Neutrophil (primary cell): ENCODE measurements around the gene HSD17B12.

Experiments
- H3K27ac ChIP-seq: fragments of 200-600 bp; sonication (generic); 2 replicates; pipeline ENCODE4 v1.5.1; 2016; ENCODE audit warnings: mild to moderate bottlenecking, moderate library complexity
- H3K27me3 ChIP-seq: fragments of 200-600 bp; sonication (generic); 2 replicates; pipeline ENCODE4 v1.6.0; 2016; ENCODE audit warnings: mild to moderate bottlenecking
- H3K36me3 ChIP-seq: fragments of 200-600 bp; sonication (generic); 2 replicates; pipeline ENCODE4 v1.5.1; 2017
- H3K4me1 ChIP-seq, 2 experiments: fragments of 200-600 bp in 1 of 2; sonication (generic) in 1 of 2; 1 replicate in 1 of 2; 2 replicates in 1 of 2; pipeline versions ENCODE4 v1.5.1 to v1.6.1; 2013 to 2016; ENCODE audit warnings: low read depth in 1 of 2, low read length in 1 of 2, mild to moderate bottlenecking in 1 of 2, moderate library complexity in 1 of 2; ENCODE audit not compliant: control insufficient read depth in 1 of 2, insufficient read depth in 1 of 2
- H3K4me3 ChIP-seq, 2 experiments: fragments of 200-600 bp in 1 of 2; sonication (generic) in 1 of 2; 1 replicate in 1 of 2; 2 replicates in 1 of 2; pipeline ENCODE4 v1.5.1; 2013 to 2016; ENCODE audit warnings: low read depth in 1 of 2, low read length in 1 of 2, mild to moderate bottlenecking in 1 of 2, moderate library complexity in 1 of 2
- H3K9me3 ChIP-seq: fragments of 200-600 bp; sonication (generic); 2 replicates; pipeline ENCODE4 v1.5.1; 2016
- TF ChIP-seq, protein P1 (sequence below): fragments of 200-600 bp; sonication (generic); IDR thresholded peaks from 2 replicates; pipeline ENCODE4 v1.5.1; 2016; ENCODE audit warnings: antibody characterized with exemption

Gene HSD17B12

GRCh38 chr11:43830928-43831440, 150.4 kb downstream of the HSD17B12 start:
- Histone ChIP-seq H3K36me3 (peaks cover 11% of the 10 kb centered on the region), H3K27me3 (no peaks in the 10 kb centered on the region), H3K9me3 (no peaks in the 10 kb centered on the region), H3K27ac (no peak overlapping the region), H3K4me1 (peaks cover 12 to 16% of the 10 kb centered on the region in 2 experiments), H3K4me3 (no peak overlapping the region)
- TF ChIP-seq, protein P1, sequence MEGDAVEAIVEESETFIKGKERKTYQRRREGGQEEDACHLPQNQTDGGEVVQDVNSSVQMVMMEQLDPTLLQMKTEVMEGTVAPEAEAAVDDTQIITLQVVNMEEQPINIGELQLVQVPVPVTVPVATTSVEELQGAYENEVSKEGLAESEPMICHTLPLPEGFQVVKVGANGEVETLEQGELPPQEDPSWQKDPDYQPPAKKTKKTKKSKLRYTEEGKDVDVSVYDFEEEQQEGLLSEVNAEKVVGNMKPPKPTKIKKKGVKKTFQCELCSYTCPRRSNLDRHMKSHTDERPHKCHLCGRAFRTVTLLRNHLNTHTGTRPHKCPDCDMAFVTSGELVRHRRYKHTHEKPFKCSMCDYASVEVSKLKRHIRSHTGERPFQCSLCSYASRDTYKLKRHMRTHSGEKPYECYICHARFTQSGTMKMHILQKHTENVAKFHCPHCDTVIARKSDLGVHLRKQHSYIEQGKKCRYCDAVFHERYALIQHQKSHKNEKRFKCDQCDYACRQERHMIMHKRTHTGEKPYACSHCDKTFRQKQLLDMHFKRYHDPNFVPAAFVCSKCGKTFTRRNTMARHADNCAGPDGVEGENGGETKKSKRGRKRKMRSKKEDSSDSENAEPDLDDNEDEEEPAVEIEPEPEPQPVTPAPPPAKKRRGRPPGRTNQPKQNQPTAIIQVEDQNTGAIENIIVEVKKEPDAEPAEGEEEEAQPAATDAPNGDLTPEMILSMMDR = no peak

- Histone ChIP-seq H3K27me3 (no peaks in the 10 kb centered on the region), H3K4me3 (no peak overlapping the region), H3K27ac (no peak overlapping the region), H3K9me3 (no peaks in the 10 kb centered on the region), H3K36me3 (peaks cover 11% of the 10 kb centered on the region), H3K4me1 (peaks cover 12 to 16% of the 10 kb centered on the region in 2 experiments)
- TF ChIP-seq, protein P1 = no peak
These were observed 152.0 kb downstream of the HSD17B12 start for GRCh38 chr11:43832536-43832935.

DNA sequence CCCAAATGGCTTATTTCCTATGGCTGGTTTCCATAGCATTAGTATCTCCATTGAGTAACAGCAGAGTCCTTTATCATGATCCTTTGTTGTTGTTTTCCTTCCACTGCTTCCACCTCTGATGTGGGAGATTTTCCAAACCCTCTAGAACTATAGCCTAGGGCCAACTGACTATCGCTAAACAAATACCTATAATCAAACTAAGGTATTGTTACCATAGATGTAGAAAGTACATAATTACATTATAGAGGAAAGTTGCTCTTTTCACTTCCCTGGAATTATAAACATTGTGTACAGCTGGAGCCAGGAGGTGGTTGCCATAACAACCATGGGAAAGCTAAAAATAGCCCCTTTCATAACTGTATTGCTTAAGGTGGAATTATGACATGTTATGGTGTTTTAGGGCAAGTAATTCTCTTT, 153.1 kb downstream of the HSD17B12 start:
- no peaks in the 10 kb centered on the region for H3K27me3 ChIP-seq
- H3K36me3 ChIP-seq = peaks cover 18% of the 10 kb centered on the region
- no peak overlapping the region for H3K4me3 ChIP-seq
- H3K27ac ChIP-seq = peak overlapping the region; percentile 39
- TF ChIP-seq, protein P1 = no peak
- H3K9me3 ChIP-seq = no peaks in the 10 kb centered on the region
- peaks cover 12 to 16% of the 10 kb centered on the region in 2 experiments for H3K4me1 ChIP-seq

- Histone ChIP-seq H3K9me3 (no peaks in the 10 kb centered on the region), H3K4me3 (no peak overlapping the region), H3K27me3 (no peaks in the 10 kb centered on the region), H3K36me3 (peaks cover 24% of the 10 kb centered on the region), H3K4me1 (peaks cover 12 to 16% of the 10 kb centered on the region in 2 experiments), H3K27ac (peak overlapping the region; percentile 16)
- TF ChIP-seq, protein P1 = no peak
These were observed 153.7 kb downstream of the HSD17B12 start for GRCh38 chr11:43834286-43834685.

DNA sequence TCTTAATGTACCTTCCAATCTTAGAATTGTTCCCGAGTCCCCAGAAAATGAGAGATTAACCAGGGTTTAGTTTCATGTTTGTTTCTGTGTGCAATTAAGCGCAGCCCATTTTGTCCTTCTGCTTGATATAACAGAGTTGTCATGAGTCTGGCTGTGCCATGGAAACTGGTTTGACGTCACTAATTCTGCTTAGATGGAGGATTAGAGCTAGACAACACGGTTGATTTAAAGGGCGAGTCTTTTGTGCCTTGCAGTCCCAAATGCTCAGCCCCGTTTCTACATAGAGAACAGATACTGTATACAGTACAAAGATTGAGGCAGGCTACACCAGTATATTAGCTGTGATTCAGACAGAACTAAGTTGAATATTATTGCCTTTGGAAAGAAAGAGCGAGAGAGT, 154.6 kb downstream of the HSD17B12 start:
- no peak overlapping the region for H3K4me3 ChIP-seq
- no peak overlapping the region for H3K27ac ChIP-seq
- peaks cover 12 to 16% of the 10 kb centered on the region in 2 experiments for H3K4me1 ChIP-seq
- H3K36me3 ChIP-seq = peaks cover 32% of the 10 kb centered on the region
- no peaks in the 10 kb centered on the region for H3K27me3 ChIP-seq
- TF ChIP-seq, protein P1 = no peak
- H3K9me3 ChIP-seq = no peaks in the 10 kb centered on the region

GRCh38 chr11:43837879-43838278, 157.3 kb downstream of the HSD17B12 start:
- Histone ChIP-seq H3K4me1 (peaks cover 12 to 16% of the 10 kb centered on the region in 2 experiments), H3K27me3 (no peaks in the 10 kb centered on the region), H3K27ac (no peak overlapping the region), H3K4me3 (no peak overlapping the region), H3K36me3 (peaks cover 42% of the 10 kb centered on the region), H3K9me3 (no peaks in the 10 kb centered on the region)
- TF ChIP-seq, protein P1 = no peak
